Tibial artery (tissue), 4 donors: ENCODE measurements around the gene OTUB1.
"Not testable (repeated sequence)": the region's sequence is repeated elsewhere in the genome, so short reads cannot be mapped to it uniquely, and the experiment has no call there.

Experiments
- DNase-seq, 2 donors: peaks; one replicate each; pipeline ENCODE4 v3.0.0-alpha.2; 2019
- H3K27ac ChIP-seq, 2 donors: fragments of 200-600 bp; sonication (generic) in 1 of 2; 1 replicate in 1 of 2; 2 replicates in 1 of 2; pipeline ENCODE4 v1.5.1; 2018 to 2019; ENCODE audit warnings: mild to moderate bottlenecking in 1 of 2
- H3K27me3 ChIP-seq, 2 donors: fragments of 200-600 bp; sonication (generic) in 1 of 2; one replicate each; pipeline versions ENCODE4 v1.5.1 to v1.6.0; 2016 to 2019
- H3K36me3 ChIP-seq, 3 donors: fragments of 200-600 bp; sonication (generic) in 2 of 3; one replicate each; pipeline ENCODE4 v1.5.1; 2016 to 2019; ENCODE audit warnings: mild to moderate bottlenecking in 2 of 3
- H3K4me1 ChIP-seq, 4 donors: fragments of 200-600 bp; sonication (generic) in 2 of 4; 1 replicate in 3 of 4; 2 replicates in 1 of 4; pipeline ENCODE4 v1.5.1; 2016 to 2019
- H3K4me3 ChIP-seq, 2 donors: fragments of 200-600 bp; sonication (generic) in 1 of 2; 1 replicate in 1 of 2; 2 replicates in 1 of 2; pipeline ENCODE4 v1.5.1; 2018 to 2019; ENCODE audit warnings: mild to moderate bottlenecking in 2 of 2
- H3K9me3 ChIP-seq, 3 donors: fragments of 200-600 bp; sonication (generic) in 1 of 3; one replicate each; pipeline ENCODE4 v1.5.1; 2016 to 2019
- intact Hi-C: fragments of 100-400 bp; cut with DNase I; formaldehyde crosslinking; loops from one replicate; pipeline ENCODE4 v1.15.0; 2023; ENCODE audit warnings: low total_unique reads
- TF ChIP-seq, protein P1 (sequence below), 2 experiments: fragments of 200-600 bp in 1 of 2; fragments of 450-650 bp in 1 of 2; IDR thresholded peaks; one replicate each; pipeline ENCODE4 v1.5.1; 2017 to 2019; ENCODE audit warnings: antibody characterized with exemption in 2 of 2, mild to moderate bottlenecking in 1 of 2, moderate library complexity in 1 of 2

Gene OTUB1

DNA sequence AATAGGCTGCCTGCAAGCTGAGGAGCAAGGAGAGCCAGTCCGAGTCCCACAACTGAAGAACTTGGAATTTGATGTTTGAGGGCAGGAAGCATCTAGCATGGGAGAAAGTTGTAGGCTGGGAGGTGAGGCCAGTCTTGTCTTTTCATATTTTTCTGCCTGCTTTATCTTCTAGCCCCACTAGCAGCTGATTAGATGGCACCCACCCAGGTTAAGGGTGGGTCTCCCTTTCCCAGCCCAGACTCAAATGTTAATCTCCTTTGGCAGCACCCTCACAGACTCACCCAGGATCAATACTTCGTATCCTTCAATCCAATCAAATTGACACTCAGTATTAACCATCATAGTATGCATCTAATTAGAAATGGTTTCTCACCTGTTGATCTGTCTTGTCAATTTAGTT, 16.8 kb upstream of the OTUB1 start:
- Histone ChIP-seq H3K4me3 (no peak overlapping the region), H3K4me1 (peaks cover 0 to 6% (median 1%) of the 10 kb centered on the region in 4 donors), H3K27ac (no peak overlapping the region), H3K27me3 (peaks cover 0 to 19% of the 10 kb centered on the region in 2 donors), H3K36me3 (no peaks in the 10 kb centered on the region), H3K9me3 (no peaks in the 10 kb centered on the region)
- TF ChIP-seq, protein P1, sequence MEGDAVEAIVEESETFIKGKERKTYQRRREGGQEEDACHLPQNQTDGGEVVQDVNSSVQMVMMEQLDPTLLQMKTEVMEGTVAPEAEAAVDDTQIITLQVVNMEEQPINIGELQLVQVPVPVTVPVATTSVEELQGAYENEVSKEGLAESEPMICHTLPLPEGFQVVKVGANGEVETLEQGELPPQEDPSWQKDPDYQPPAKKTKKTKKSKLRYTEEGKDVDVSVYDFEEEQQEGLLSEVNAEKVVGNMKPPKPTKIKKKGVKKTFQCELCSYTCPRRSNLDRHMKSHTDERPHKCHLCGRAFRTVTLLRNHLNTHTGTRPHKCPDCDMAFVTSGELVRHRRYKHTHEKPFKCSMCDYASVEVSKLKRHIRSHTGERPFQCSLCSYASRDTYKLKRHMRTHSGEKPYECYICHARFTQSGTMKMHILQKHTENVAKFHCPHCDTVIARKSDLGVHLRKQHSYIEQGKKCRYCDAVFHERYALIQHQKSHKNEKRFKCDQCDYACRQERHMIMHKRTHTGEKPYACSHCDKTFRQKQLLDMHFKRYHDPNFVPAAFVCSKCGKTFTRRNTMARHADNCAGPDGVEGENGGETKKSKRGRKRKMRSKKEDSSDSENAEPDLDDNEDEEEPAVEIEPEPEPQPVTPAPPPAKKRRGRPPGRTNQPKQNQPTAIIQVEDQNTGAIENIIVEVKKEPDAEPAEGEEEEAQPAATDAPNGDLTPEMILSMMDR (IDR thresholded peaks at IDR 0.05), result no peak
- intact Hi-C loops, result no loop called here
- no peak for DNase-seq

DNA sequence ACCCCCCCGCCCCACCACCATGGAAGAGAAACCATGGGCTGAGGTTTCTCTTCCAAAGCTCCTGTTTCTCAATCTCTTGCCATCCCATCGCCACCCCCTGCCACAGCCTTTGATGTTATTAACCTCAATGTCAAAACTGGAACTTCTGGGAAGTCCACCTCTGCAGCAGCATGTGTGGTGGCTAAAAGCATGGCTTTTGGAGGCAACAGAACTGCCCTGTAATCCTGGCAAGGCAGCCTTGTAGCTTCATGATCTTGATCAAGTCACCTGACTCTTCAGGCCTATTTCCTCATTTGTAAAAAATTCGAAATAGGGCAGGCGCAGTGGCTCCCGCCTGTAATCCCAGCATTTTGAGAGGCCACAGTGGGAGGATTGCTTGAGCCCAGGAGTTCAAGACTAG, 15.3 kb upstream of the OTUB1 start:
- no peak for DNase-seq
- H3K27me3 ChIP-seq, result peaks cover 0 to 19% of the 10 kb centered on the region in 2 donors
- peaks cover 0 to 15% (median 11%) of the 10 kb centered on the region in 4 donors for H3K4me1 ChIP-seq
- no peak overlapping the region for H3K4me3 ChIP-seq
- TF ChIP-seq, protein P1 (IDR thresholded peaks at IDR 0.05), result no peak
- peaks cover 0 to 3% (median 0%) of the 10 kb centered on the region in 3 donors for H3K36me3 ChIP-seq
- intact Hi-C loops, result no loop called here
- H3K9me3 ChIP-seq, result no peaks in the 10 kb centered on the region
- no peak overlapping the region for H3K27ac ChIP-seq

DNA sequence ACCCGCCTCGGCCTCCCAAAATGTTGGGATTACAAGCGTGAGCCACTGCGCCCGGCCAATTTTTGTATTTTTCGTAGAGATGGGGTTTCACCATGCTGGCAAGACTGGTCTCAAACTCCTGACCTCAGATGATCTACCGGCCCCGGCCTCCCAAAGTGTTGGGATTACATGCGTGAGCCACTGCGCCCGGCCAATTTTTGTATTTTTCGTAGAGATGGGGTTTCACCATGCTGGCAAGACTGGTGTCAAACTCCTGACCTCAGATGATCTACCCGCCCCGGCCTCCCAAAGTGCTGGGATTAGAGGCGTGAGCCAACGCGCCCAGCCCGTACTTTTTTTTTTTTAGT, 12.4 kb upstream of the OTUB1 start:
- peaks cover 0 to 29% (median 26%) of the 10 kb centered on the region in 4 donors for H3K4me1 ChIP-seq
- H3K27ac ChIP-seq, H3K9me3 ChIP-seq, intact Hi-C loops, DNase-seq: not testable (repeated sequence)
- peak overlapping the region in 1 of 2 donors; percentile 70 for H3K4me3 ChIP-seq
- H3K36me3 ChIP-seq, result peaks cover 0 to 10% (median 3%) of the 10 kb centered on the region in 3 donors
- peaks cover 0 to 19% of the 10 kb centered on the region in 2 donors for H3K27me3 ChIP-seq

DNA sequence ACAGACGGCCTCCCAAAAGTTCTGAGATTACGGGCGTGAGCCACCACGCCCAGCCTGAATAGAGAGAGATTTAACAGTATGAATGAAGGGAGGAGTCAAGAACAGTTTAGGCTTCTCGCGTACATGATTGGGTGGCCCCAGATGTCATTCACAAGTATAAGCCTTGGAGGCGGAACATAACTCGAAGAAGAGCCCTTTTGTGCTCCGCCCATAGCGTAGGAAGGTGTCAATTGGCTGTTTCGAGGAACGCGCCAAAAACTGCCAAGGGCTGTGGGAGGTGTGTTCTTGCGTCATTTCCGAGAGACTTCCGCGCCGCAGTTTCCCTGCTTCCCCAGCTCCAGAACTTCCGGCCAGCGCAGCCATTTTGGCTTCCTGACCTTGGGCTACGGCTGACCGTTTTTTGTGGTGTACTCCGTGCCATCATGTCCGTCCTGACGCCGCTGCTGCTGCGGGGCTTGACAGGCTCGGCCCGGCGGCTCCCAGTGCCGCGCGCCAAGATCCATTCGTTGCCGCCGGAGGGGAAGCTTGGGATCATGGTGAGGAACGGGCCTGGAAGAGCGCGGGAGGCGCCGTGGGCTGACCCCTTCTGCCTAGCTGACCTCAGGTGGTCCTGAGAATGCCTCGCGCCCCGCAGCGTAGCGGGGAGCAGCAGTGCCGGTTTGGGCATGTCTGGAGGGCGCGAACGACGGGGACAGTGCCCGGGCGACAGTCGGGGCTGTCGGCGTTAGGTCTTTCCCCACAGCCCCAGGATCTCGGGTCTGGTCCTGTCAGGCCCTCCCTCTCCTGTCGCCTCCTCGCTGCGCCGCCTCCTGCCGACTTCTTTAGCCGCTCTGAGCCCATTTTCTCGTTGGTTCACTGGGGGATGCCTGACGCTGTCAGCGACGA, 11.7 kb upstream of the OTUB1 start, which contains the start of gene COX8A:
Gene COX8A (plus strand): TSS at position 362 of the 885 bp plus-strand sequence. CDS start 61 bp downstream, at position 423.
- H3K27me3 ChIP-seq, result peaks cover 0 to 13% of the 10 kb centered on the region in 2 donors
- H3K27ac ChIP-seq, result peak within 1 kb of the TSS; percentile 89 to 98
- H3K4me3 ChIP-seq, result peak within 1 kb of the TSS; percentile 70 to 97
- intact Hi-C loops, result no loop called here
- DNase-seq, result peak; percentile 99
- peaks cover 0 to 10% (median 6%) of the 10 kb centered on the region in 3 donors for H3K36me3 ChIP-seq
- H3K9me3 ChIP-seq, result no peaks in the 10 kb centered on the region
- TF ChIP-seq, protein P1 (IDR thresholded peaks at IDR 0.05), result peak in 1 of 2 experiments; percentile 14
- peaks cover 0 to 29% (median 26%) of the 10 kb centered on the region in 4 donors for H3K4me1 ChIP-seq

DNA sequence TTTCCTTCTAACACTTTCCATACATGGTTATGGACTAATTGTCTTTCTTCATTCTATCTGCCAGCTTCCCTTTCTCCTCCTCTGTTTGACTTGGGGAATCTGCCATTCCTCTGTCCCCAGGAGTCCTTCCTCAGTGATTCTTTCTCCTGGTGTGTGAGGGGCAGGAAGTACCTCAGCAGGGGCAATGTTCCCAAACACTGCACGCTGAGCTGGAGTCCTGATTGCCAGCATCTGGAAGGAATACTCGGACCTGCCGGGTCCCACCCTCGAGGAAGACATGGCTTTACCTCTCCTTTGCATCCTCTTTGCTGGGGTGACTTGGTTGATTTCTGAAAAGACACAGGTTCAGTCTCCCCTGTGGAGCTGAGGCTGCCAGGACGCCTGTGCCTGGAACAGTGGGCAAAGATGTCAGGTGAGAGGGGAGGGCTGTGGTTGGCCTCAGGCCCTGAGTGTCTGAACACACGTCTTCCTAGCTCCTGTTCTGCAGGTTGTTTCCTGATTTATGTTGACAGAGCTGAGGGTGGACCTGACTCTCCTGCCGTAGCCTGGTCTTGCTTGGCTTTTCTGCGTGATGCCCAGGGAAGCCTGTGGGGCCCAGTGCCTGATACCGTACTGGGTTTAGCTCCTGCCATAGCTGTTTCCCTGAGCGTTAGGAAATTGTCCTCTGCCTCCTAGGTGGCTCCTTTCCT, 7.5 kb upstream of the OTUB1 start:
- intact Hi-C loops, result no loop called here
- Histone ChIP-seq H3K9me3 (no peaks in the 10 kb centered on the region), H3K4me3 (no peak overlapping the region), H3K36me3 (peaks cover 0 to 10% (median 6%) of the 10 kb centered on the region in 3 donors), H3K27ac (no peak overlapping the region), H3K27me3 (no peaks in the 10 kb centered on the region), H3K4me1 (peaks cover 0 to 29% (median 25%) of the 10 kb centered on the region in 4 donors)
- no peak for DNase-seq
- TF ChIP-seq, protein P1 (IDR thresholded peaks at IDR 0.05), result no peak

DNA sequence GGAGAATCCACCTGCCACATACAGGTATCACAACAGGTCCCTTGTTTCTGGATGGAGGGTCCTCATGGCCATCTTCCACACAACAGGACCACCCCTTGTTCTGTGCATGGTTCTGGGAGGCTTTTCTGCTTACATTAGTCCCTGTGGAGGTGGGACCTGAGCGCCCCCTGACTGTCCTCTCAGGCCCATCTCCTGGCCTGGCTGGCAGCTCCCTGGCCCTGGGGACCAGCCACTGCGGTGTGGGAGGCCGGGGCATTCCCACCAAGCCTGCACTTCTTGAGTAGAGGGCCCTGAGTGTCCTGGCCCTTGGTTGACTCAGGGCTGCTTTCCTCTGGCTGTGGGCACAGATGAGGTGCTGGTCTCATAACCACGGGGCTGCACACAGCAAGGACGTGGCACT, 6.8 kb upstream of the OTUB1 start:
- H3K27ac ChIP-seq, result no peak overlapping the region

More for the DNA sequence above, 6.8 kb upstream of the OTUB1 start:
- peaks cover 0 to 29% (median 21%) of the 10 kb centered on the region in 4 donors for H3K4me1 ChIP-seq
- no peak for DNase-seq
- peaks cover 0 to 10% (median 6%) of the 10 kb centered on the region in 3 donors for H3K36me3 ChIP-seq
- H3K4me3 ChIP-seq, result no peak overlapping the region
- H3K27me3 ChIP-seq, result no peaks in the 10 kb centered on the region
- TF ChIP-seq, protein P1 (IDR thresholded peaks at IDR 0.05), result no peak
- H3K9me3 ChIP-seq, result no peaks in the 10 kb centered on the region
- intact Hi-C loops, result no loop called here
